Measurements from ENCODE around the gene FCHSD2.
A peak's percentile ranks its signal among the peaks of the same experiment; 100 is the strongest.

FCHSD2 gene

GRCh38 chr11:73142128-73142377 lies at the start of gene FCHSD2:
Gene FCHSD2, minus strand, starts transcription at chr11:73142318. Its CDS starts 441 bp downstream, at chr11:73141877.
- ATAC-seq, result peak in 1 of 2 donors; percentile 29

- no peak for ATAC-seq
Observed at GRCh38 chr11:73191151-73191550, 49.0 kb upstream of the FCHSD2 start.

- ATAC-seq, result no peak
Observed at GRCh38 chr11:73190557-73190885, 48.4 kb upstream of the FCHSD2 start.

- ATAC-seq, result no peak
Observed at GRCh38 chr11:73189723-73190556, 47.8 kb upstream of the FCHSD2 start.

GRCh38 chr11:73189315-73189714 lies 47.2 kb upstream of the FCHSD2 start:
- ATAC-seq, result peak; percentile 25 to 31

GRCh38 chr11:73188301-73188700 lies 46.2 kb upstream of the FCHSD2 start:
- ATAC-seq, result no peak

- ATAC-seq, result no peak
Observed at GRCh38 chr11:73187854-73188253, 45.7 kb upstream of the FCHSD2 start.

GRCh38 chr11:73186886-73187285 lies 44.8 kb upstream of the FCHSD2 start:
- ATAC-seq, result no peak

GRCh38 chr11:73186294-73186850 lies 44.3 kb upstream of the FCHSD2 start:
- no peak for ATAC-seq

GRCh38 chr11:73185680-73186293 lies 43.7 kb upstream of the FCHSD2 start:
- ATAC-seq, result no peak

GRCh38 chr11:73184953-73185671 lies 43.0 kb upstream of the FCHSD2 start:
- ATAC-seq, result peak; percentile 61 to 75

- no peak for ATAC-seq
Observed at GRCh38 chr11:73182824-73183321, 40.8 kb upstream of the FCHSD2 start.

GRCh38 chr11:73178681-73179080 lies 36.6 kb upstream of the FCHSD2 start:
- no peak for ATAC-seq

- peak; percentile 97 for ATAC-seq
Observed at GRCh38 chr11:73177778-73178539, 35.8 kb upstream of the FCHSD2 start.

GRCh38 chr11:73177380-73177777 lies 35.3 kb upstream of the FCHSD2 start:
- ATAC-seq, result no peak

- no peak for ATAC-seq
Observed at GRCh38 chr11:73176874-73177155, 34.7 kb upstream of the FCHSD2 start.

- no peak for ATAC-seq
Observed at GRCh38 chr11:73176145-73176873, 34.2 kb upstream of the FCHSD2 start.

GRCh38 chr11:73175551-73176144 lies 33.5 kb upstream of the FCHSD2 start:
- no peak for ATAC-seq

- no peak for ATAC-seq
Observed at GRCh38 chr11:73174495-73174791, 32.3 kb upstream of the FCHSD2 start.

GRCh38 chr11:73173755-73174494 lies 31.8 kb upstream of the FCHSD2 start:
- no peak for ATAC-seq

GRCh38 chr11:73172992-73173656 lies 31.0 kb upstream of the FCHSD2 start:
- ATAC-seq, result no peak
